CD4-positive, alpha-beta T cell treated with Interleukin-2 at 100 ng/mL for 4 hours (primary cell): ENCODE results near the gene FSTL4.

Experiments
- DNase-seq: peaks from one replicate; pipeline ENCODE4 v3.0.0-alpha.2; 2020; ENCODE audit warnings: low spot score

The FSTL4 gene

GRCh38 chr5:133338504-133339355 lies 273.6 kb downstream of the FSTL4 start:
- no peak for DNase-seq

GRCh38 chr5:133337795-133338445 lies 274.4 kb downstream of the FSTL4 start:
- DNase-seq, result no peak

- DNase-seq, result no peak
Observed at GRCh38 chr5:133336969-133337410, 275.4 kb downstream of the FSTL4 start.

GRCh38 chr5:133336121-133336968 lies 276.0 kb downstream of the FSTL4 start:
- DNase-seq, result no peak

- DNase-seq, result no peak
Observed at GRCh38 chr5:133334796-133335639, 277.3 kb downstream of the FSTL4 start.

- no peak for DNase-seq
Observed at GRCh38 chr5:133333326-133334150, 278.8 kb downstream of the FSTL4 start.

- no peak for DNase-seq
Observed at GRCh38 chr5:133332439-133333024, 279.8 kb downstream of the FSTL4 start.

GRCh38 chr5:133331941-133332340 lies 280.4 kb downstream of the FSTL4 start:
- DNase-seq, result no peak

- DNase-seq, result no peak
Observed at GRCh38 chr5:133330956-133331355, 281.4 kb downstream of the FSTL4 start.

- DNase-seq, result no peak
Observed at GRCh38 chr5:133328800-133329199, 283.5 kb downstream of the FSTL4 start.

- DNase-seq, result no peak
Observed at GRCh38 chr5:133327946-133328401, 284.4 kb downstream of the FSTL4 start.

- no peak for DNase-seq
Observed at GRCh38 chr5:133326361-133326760, 286.0 kb downstream of the FSTL4 start.

- no peak for DNase-seq
Observed at GRCh38 chr5:133325864-133326263, 286.5 kb downstream of the FSTL4 start.

- no peak for DNase-seq
Observed at GRCh38 chr5:133324926-133325325, 287.4 kb downstream of the FSTL4 start.

GRCh38 chr5:133323494-133324457 lies 288.6 kb downstream of the FSTL4 start:
- no peak for DNase-seq

- DNase-seq, result no peak
Observed at GRCh38 chr5:133322743-133323142, 289.6 kb downstream of the FSTL4 start.

- DNase-seq, result peak; percentile 14
Observed at GRCh38 chr5:133321833-133322420, 290.4 kb downstream of the FSTL4 start.

GRCh38 chr5:133321286-133321832 lies 291.0 kb downstream of the FSTL4 start:
- DNase-seq, result no peak
